Activated CD4-positive, alpha-beta T cell treated with anti-CD3 and anti-CD28 coated beads, Interleukin-2, Interleukin-4, amounts not matched to agents 100 ng/mL and 50 ng/mL, durations not matched to agents 16 hours and 8 hours (primary cell): ENCODE results near the gene BIRC5.
"Not testable (repeated sequence)": the region's sequence is repeated elsewhere in the genome, so short reads cannot be mapped to it uniquely, and the experiment has no call there.

Experiments
- DNase-seq: peaks from one replicate; pipeline ENCODE4 v3.0.0-alpha.2; 2020; ENCODE audit warnings: low spot score

BIRC5 gene

DNA sequence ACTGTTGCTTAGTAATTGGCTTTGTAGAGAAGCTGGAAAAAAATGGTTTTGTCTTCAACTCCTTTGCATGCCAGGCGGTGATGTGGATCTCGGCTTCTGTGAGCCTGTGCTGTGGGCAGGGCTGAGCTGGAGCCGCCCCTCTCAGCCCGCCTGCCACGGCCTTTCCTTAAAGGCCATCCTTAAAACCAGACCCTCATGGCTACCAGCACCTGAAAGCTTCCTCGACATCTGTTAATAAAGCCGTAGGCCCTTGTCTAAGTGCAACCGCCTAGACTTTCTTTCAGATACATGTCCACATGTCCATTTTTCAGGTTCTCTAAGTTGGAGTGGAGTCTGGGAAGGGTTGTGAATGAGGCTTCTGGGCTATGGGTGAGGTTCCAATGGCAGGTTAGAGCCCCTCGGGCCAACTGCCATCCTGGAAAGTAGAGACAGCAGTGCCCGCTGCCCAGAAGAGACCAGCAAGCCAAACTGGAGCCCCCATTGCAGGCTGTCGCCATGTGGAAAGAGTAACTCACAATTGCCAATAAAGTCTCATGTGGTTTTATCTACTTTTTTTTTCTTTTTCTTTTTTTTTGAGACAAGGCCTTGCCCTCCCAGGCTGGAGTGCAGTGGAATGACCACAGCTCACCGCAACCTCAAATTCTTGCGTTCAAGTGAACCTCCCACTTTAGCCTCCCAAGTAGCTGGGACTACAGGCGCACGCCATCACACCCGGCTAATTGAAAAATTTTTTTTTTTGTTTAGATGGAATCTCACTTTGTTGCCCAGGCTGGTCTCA lies 11.2 kb downstream of the BIRC5 start:
- DNase-seq, result no peak

DNA sequence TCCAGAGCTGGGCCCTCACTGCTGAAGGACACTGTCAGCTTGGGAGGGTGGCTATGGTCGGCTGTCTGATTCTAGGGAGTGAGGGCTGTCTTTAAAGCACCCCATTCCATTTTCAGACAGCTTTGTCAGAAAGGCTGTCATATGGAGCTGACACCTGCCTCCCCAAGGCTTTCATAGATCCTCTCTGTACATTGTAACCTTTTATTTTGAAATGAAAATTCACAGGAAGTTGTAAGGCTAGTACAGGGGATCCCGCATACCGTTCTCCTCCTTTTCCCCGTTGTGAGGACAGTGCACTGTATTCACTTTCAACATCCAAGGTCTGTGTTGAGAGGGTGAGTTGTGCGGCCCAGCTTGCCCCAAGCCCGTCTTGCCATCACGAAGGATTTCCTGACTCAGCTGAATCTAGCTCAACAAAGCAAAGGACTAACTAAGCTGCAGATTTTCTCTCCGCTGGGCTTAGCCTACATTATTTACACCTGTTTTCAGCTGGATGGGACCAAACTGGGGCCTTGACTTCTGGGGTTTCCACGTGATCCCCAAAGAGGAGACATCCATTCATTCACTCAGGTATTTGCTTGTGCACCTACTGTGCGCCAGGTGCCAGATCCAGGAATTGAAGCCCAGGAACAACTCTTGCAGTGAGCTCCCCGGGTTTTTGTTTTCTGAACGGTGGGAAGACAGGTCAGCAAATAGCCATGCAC lies 12.2 kb downstream of the BIRC5 start:
- DNase-seq, result no peak

DNA sequence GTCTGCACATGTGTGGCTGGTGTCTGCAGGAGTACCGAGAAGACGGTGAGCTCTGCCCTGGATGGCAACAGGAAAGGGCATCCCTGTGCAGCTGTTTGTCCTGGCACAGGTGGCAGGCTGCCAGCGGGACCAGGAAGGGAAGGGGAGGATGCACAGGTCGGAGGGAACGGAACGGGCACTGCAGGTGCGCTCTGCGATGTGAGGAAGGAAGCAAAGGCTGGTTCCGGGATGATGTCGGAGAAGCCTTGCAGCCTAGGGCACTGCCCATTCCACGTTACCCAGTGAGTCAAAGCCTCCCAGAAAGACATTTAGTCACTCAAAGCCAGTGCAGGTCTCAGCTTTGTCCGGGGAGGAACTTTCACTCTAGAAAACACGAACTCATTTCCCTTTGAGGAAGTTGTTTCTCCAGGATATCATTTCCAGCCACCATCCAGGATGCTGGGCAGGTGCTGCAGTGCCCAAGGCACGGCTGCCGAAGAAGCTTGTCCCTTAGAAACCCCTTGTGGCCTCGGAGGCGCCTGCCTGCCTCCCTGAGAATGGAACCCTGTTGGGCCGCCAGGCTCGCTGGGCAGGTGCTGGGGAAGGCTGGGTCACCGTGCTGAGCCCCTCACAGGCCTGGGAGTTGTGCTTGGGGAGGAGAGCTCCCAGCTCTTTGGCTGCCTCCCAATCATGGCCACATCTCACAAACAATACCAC lies 12.9 kb downstream of the BIRC5 start:
- DNase-seq, result no peak

DNA sequence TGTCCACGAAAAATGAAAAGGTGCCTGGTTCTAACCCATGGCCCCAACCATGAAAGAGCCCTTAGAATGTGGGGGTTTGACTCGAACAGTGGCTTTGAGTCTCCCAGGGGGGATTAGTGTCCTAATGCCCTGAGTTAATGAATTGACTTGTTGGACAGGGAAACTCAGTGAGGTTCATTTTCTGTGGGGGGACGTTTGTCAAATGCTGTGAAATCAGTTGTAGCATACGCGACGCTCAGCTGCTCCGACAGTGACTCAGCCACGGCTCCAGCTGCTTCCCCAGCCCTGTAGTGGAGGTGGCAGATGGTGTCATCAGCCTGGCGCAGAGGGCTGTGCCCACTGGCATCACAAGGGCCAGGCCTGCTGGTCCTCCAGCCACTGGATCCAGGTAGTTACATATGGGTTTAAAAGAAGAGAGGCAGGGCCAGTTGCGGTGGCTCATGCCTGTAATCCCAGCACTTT lies 13.4 kb downstream of the BIRC5 start:
- no peak for DNase-seq

DNA sequence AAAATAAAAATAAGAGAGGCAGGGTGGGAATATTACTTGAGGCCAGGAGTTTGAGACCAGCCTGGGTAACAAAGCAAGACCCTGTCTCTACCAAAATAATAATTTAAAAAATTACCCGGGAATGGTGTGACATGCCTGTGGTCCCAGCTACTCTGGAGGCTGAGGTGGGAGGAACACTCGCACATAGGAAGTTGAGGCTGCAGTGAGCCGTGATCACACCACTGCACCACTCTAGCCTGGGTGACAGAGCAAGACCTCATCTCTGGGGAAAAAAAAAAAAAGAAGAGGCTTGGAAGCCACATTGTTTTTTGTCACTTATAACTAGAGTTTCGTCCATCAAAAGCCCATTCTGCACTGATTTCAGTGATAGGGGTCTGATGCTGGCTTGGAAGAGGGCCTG lies 14.1 kb downstream of the BIRC5 start:
- DNase-seq, result no peak

DNA sequence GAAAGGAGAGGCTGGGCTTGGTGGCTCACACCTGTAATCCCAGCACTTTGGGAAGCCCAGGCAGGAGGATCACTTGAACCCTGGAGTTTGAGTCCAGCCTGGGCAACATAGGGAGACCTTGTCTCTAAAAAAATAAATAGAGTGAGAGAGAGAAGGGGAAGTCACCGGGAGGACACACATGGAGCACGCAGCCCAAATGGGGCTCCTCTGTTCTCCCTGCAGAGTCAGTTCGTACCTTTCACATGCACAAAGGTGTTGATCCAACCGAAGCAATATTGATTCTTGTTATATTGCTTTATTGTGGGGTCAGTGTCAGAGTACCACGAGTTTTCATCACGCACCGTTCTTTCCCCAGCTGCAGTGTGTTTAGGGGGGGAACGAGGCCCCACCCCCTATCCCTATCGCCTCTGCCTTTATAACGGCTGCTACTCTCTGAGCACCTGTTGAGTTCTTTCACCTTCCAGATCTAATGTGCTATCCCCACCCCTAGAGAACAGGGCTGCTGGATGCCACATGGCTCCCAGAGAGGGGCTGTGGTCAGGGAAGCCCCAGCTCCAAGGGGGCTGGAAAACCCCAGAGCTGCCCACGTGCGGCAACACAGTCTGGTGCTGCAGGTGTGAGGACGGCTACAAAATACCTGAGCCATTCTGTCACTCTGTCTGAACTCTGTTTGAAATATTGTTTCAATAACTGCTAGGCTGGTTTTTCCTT lies 16.4 kb downstream of the BIRC5 start:
- no peak for DNase-seq

DNA sequence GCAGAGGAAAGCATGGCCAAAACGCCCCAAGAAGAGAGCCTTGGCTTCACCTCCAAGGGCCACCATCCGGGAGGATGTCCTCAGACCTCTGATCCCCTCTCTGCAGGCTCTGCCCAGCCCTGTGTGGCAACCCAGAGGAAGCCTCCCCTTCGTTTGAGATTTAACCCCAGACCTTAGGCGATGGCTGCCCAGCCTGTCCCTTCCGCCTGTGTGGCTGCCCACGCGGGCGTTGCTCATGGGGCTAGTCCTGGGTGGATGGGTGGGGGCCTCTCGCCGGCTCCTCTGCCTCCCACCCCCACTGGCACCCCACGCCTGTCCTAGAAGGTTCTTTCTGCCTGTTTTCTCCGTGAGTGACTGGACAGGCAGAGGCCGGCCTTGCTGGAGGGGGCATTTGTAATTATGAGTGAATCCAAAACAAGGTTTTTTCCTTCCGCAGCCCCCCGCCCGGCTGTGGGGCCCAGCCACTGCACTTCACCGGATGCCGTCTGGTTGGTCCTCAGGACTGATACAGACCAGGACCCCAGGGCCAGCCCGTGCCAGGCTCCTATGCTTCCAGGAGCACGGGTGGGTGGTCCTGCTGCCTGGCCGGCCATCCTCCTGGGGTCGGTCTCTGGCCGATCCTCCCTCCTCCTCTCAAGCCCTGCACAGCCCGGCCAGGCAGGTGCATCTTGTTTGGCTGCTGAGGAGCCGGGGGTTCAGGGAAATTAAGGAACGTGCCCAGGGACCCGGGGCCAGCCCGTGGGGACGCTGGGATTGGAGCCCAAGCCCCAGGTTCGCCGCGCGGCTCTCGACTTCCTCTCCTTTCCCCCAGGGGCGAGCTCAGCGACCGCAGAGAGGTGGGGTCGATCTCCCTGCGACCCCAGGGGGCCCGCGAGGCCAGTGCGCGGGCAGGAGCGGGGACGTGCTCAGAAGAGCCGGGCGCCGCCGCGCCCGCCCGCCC lies 17.2 kb downstream of the BIRC5 start, which contains the start of gene TMEM235:
TSS of gene TMEM235 (plus strand) at position 636 of the 940 bp plus-strand sequence. CDS start 393 bp downstream, outside the sequence.
- no peak for DNase-seq

DNA sequence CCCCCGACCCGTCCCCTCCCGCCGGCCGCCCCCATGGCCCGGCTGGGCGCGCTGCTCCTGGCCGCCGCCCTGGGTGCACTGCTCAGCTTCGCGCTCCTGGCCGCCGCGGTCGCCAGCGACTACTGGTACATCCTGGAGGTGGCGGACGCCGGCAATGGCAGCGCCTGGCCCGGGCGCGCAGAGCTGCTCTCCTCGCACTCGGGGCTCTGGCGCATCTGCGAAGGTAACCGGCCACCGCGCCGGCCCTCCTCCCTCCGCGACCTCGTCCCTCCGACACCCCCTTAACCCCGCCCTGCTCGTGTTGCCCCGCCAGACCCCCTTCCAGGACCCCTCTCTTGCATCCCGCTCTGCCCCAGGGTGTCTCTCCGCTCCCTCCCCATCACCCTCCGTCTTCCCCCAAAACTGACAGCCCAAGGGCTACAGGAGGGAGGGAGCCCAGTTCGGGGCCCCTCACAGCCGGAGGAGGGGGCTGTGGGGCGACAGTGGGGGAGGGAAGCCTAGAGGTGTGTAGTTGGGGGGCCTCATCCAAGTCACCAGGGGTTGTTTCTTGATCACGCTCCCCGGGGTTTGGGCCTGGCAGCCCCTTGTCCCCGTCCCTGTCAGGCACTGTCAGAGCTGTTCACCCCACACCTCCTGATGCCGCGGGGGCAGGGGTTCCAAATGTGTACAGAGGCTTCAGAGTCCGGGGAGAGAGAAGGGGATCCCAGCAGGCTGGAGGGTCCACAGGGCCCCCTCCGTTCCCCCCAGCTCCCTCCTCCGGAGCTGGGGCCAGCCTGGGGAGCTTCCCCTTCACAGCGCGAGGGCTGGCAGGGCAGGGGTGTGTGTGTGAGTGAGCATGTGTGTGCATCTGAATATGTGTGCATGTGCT lies 18.2 kb downstream of the BIRC5 start:
- DNase-seq, result no peak

DNA sequence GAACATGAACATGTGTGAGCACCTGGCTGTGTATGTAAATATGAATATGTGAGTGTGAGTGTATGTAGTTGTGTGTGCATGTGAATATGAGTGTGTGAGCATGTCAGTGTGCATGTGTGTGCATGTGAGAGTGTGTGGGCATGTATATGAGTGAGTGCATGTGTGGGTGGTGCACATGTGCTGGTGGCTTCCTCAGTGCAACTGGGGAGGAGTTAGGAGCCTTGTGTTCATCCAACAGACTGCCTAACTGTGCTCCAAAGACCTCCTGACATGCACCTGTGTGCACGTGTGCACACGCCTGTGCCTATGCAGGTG lies 18.8 kb downstream of the BIRC5 start:
- no peak for DNase-seq

DNA sequence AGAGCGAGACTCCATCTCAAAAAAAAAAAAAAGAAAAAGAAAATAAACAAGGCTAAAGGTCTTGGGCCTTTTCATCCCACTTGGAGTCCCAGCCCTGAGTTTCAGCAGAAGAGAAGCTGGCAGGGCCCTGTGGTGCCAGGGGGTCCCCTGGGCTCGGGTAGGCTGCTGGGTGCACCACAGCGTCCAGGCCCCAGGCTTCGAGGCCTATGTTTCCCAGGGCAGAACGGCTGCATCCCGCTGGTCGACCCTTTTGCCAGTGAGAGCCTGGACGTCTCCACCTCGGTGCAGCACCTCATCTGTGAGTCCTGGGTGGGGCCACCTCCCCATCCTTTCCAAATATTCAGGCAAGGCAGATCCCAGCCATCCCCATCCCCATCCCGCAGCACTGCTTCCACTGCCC lies 19.6 kb downstream of the BIRC5 start:
- no peak for DNase-seq

DNA sequence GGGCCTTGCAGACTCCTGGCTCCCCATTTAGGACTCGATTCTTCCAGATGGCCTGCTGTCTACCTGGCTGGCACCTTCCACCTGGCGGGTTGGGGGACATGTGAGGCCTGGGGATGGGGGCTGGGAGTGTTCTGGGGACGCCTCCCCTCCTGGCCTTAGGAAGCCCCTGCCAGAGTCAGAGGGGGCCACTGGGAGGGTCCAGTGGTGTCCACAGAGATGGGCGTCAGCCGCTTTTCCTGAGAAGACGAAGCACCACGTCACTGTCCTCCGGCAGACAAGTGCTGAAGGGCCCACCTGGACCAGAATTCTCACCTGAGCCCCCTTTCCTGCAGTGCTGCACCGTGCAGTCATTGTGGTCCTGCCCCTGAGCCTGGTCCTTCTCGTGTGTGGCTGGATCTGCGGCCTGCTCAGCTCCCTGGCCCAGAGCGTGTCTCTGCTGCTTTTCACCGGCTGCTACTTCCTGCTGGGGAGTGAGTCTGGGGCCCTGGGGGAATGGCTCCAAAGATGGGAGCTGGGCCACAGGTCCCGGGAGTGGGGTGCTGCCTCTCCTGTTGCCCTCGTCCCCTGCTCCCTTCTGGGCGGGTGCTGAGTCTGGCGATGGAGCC lies 20.3 kb downstream of the BIRC5 start:
- DNase-seq, result no peak

DNA sequence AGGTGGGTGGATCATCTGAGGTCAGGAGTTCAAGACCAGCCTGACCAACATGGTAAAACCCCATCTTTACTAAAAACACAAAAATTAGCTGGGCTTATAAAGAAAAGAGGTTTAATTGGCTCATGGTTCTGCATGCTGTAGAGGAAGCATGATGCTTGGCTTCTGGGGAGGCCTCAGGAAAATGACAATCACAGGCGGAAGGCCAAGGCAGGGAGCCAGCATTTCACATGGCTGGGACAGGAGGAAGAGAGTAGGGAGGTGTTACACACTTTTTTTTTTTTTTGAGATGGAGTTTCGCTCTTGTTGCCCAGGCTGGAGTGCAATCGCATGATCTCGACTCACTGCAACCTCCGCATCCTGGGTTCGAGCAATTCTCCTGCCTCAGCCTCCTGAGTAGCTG lies 21.0 kb downstream of the BIRC5 start:
- DNase-seq, result not testable (repeated sequence)

DNA sequence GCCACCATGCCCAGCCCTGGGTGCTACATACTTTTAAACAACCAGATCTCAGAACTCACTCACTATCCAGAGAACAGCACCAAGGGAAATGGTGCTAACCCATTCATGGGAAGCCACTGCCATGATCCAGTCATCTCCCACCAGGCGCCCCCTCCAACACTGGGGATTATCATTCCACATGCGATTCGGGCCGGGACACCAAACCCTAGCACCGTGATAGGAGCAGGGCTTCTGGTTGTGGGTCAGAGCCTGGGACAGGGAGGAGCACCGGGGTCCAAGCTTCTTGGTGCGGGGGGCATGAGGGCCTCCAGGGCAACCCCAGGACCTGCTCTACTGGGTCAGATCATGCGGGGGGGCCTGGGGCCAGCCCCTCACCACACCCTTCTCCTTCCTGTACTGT lies 21.8 kb downstream of the BIRC5 start:
- no peak for DNase-seq

DNA sequence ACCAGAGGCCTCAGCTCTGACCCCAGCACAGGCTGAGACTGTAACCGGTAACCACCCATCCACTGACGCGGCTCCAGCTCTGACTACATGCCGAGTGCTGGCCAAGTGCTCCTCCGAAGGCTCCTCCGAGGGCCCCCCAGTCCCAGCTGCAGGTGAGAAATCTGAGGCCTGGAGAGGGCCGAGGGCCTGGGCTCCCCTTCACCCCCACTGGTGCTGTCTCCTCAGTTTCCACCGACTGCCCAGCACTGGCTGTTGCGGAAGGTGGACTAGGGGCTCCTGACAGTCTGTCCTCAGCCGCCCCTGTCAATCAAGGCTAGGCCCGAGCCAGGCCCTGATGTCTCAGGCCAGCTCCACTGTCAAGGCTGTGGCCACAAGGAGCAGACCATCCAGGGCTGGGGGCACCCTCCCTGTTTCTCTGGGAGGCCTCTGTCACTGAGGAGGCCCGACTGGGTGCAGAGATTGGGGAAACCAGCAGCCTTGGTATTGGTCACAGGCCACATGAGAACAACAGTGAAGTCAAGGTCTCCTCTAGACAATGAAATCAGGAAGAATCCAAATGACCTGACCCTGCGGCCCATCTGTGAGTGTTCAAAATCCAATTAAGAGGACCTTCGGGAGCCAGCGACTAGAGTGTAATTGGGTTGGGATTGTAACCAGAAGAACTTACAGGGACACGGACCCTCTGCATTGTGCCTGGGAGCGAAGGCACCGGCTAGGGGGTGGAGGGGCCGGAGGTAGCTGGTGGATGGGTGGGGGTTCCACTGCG lies 22.5 kb downstream of the BIRC5 start:
- no peak for DNase-seq

DNA sequence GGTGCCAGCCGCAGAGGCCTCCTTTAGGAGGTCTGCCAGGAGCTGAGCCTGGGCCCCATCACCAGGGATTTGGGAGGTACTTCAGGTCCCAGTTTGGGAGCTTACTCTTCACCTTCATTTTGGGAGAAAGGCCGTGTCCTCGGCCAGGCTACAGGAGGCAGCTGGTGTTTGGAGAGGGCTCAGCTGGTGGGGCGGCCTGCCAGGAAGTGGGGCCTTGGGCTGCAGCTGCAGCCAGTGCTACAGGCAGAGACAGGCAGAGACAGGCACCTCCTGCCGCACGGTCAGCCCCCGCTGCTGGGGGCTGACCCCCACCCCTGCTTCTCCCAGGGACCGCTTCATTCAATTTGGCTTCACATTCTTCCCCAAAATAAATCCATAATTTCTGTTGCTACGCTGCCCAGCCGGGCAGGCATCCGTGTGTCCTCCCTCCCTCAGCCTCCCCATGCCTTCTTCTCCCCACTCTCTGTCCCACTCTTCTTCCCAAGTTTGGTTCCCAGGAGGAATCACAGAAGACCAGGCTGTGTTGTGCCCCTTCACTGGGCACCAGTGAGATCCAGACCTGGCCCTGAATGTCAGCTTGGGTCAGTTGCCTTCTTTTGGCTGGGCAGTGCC lies 23.5 kb downstream of the BIRC5 start:
- no peak for DNase-seq

DNA sequence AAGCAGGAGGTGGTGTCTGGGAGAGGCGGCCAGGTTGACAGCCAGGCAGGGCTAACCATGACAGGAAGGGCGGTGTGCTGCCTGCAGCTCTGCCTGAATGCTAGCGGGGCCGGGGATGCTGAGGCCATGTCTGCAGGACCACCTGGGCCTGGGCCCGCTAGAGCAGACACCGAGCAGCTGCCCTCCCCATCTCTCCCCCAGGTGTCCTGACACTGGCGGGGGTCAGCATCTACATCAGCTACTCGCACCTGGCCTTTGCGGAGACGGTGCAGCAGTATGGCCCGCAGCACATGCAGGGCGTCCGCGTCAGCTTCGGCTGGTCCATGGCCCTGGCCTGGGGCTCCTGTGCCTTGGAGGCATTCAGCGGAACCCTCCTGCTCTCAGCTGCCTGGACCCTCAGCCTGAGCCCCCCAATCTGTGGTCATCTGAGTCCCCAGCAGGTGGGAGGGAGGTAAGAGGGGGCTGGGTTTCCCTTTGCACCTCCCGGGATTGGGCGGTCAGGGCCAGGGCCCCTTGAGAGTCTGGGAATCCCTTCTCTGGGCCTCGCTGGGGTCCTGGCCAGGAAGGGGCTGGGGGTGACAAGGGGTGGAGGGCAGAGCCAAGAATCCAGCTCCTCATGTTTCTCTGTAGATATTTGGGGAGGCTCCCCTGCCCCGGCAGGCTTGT lies 24.9 kb downstream of the BIRC5 start:
- no peak for DNase-seq

DNA sequence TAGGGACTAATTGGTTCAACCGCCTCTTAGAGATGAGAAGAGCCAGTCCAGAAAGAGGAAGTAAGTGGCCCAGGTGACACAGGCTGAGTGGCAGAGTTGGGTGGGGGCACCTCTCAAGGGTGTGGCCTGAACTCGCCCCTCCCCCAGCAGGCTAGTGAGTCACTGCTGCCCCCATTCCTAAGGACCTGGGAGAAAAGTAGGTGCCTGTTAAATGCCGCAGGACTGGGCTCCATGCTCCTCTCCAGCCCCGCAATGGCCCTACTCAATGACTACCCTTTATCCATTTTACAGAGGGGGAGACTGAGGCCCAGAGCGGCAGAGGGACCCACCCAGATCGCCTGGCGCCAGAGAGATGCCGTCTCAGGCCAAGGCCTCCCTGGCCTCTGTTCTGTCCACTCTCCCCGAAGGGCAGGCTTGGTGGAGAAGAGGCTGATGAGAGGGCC lies 25.5 kb downstream of the BIRC5 start:
- DNase-seq, result no peak
